K562 (cell line): Measurements from ENCODE around the gene GLB1L. TPM values are rescaled to one million over a fixed set of nuclear protein-coding genes. Genes with fewer than 3 reads are reported as not detected.

Experiments used
- ATAC-seq: fragments of 200-7000 bp; cut with Tn5 transposase; 3 replicates; pipeline ENCODE4 v1.9.1; 2020; ENCODE audit warnings: moderate library complexity
- BruUV-seq: library from RNA; stranded (reverse); fragments of 400-500 nt; replicated peaks from 2 replicates; lab custom pipeline; 2021; lab: Mats Ljungman, UMichigan
- CTCF ChIA-PET: fragments of 300-600 bp; formaldehyde crosslinking; extraction: SDS; loops from one replicate; lab custom pipeline; 2021; ENCODE audit warnings: low intra/inter-chr PET ratio; lab: Yijun Ruan, JAX
- POLR2A ChIA-PET: fragments of 300-600, 350-650 bp; sonication (Branson Sonifier 250); formaldehyde crosslinking; extraction: SDS; loops from one replicate; lab custom pipeline; 2021; ENCODE audit warnings: antibody characterized with exemption, inconsistent platforms; lab: Yijun Ruan, JAX
- DNase-seq, 4 experiments: peaks; one replicate each; pipeline versions ENCODE4 v3.0.0 to v3.0.0-alpha.2; 2011 to 2018; ENCODE audit warnings: low spot score in 3 of 4, mixed read lengths in 3 of 4; ENCODE audit errors: extremely low read depth in 1 of 4
- FAIRE-seq: peaks from 2 replicates; lab custom pipeline; 2011; peaks lifted over from hg19 to GRCh38; lab: Jason Lieb, UNC
- H2AFZ ChIP-seq: 2 replicates; pipeline ENCODE4 v1.6.0; 2011; ENCODE audit warnings: low read depth, low read length, control low read depth, inconsistent platforms
- H3K27ac ChIP-seq: fragments of 200-600 bp; 3 replicates; pipeline ENCODE4 v1.8.0; 2011; ENCODE audit warnings: low read depth, mild to moderate bottlenecking, control low read depth, inconsistent platforms, low read length, moderate library complexity, mixed read lengths; ENCODE audit errors: extremely low read depth
- H3K27me3 ChIP-seq, 2 experiments: fragments of 300-600 bp in 1 of 2; 2 replicates in 1 of 2; 3 replicates in 1 of 2; pipeline versions ENCODE4 v1.6.0 to v1.8.0; 2011; ENCODE audit warnings: inconsistent platforms in 2 of 2, low read length in 2 of 2, mild to moderate bottlenecking in 1 of 2, mixed read lengths in 1 of 2, moderate library complexity in 1 of 2; ENCODE audit not compliant: control insufficient read depth in 2 of 2, insufficient read depth in 2 of 2
- H3K36me3 ChIP-seq: fragments of 300-600 bp; 3 replicates; pipeline ENCODE4 v1.8.0; 2011; ENCODE audit warnings: mild to moderate bottlenecking, low read length, inconsistent platforms; ENCODE audit not compliant: control insufficient read depth, insufficient read depth
- H3K4me1 ChIP-seq, 2 experiments: fragments of 200-600 bp in 1 of 2; replicated peaks in 1 of 2; 2 replicates in 1 of 2; 3 replicates in 1 of 2; pipeline versions ENCODE4 v1.5.1 to v1.8.0; 2011; ENCODE audit warnings: inconsistent platforms in 2 of 2, low read length in 2 of 2, mild to moderate bottlenecking in 1 of 2, mixed read lengths in 1 of 2, moderate library complexity in 1 of 2; ENCODE audit not compliant: control insufficient read depth in 2 of 2, insufficient read depth in 2 of 2
- H3K4me2 ChIP-seq: 2 replicates; pipeline ENCODE4 v1.6.1; 2011; ENCODE audit warnings: low read length, control low read depth, inconsistent platforms, mixed read lengths; ENCODE audit not compliant: insufficient read depth
- H3K4me3 ChIP-seq: fragments of 200-600 bp; sonication (generic), shearing (Covaris generic); 2 replicates; pipeline ENCODE4 v1.5.1; 2016; ENCODE audit warnings: control low read depth, inconsistent platforms
- H3K79me2 ChIP-seq: fragments of 200-600 bp; 3 replicates; pipeline ENCODE4 v1.8.0; 2011; ENCODE audit warnings: low read length, inconsistent platforms; ENCODE audit not compliant: control insufficient read depth, insufficient read depth
- H3K9ac ChIP-seq, 2 experiments: 2 replicates each; pipeline versions ENCODE4 v1.6.0 to v1.6.1; 2011; ENCODE audit warnings: low read depth in 2 of 2, low read length in 2 of 2, control low read depth in 1 of 2, inconsistent platforms in 1 of 2, mild to moderate bottlenecking in 1 of 2, mixed read lengths in 1 of 2; ENCODE audit not compliant: insufficient read depth in 1 of 2
- H3K9me1 ChIP-seq: one replicate; pipeline ENCODE4 v1.6.0; 2011; ENCODE audit warnings: inconsistent platforms, mild to moderate bottlenecking, low read length, moderate library complexity; ENCODE audit not compliant: control insufficient read depth, insufficient read depth
- H3K9me3 ChIP-seq: replicated peaks from 2 replicates; pipeline ENCODE4 v1.5.1; 2011; ENCODE audit warnings: low read depth, low read length, inconsistent platforms; ENCODE audit not compliant: control insufficient read depth, insufficient read depth
- H4K20me1 ChIP-seq: replicated peaks from 2 replicates; pipeline ENCODE4 v1.6.1; 2011; ENCODE audit warnings: low read length, inconsistent platforms, mixed read lengths; ENCODE audit not compliant: control insufficient read depth, insufficient read depth
- ESRRA ChIP-seq: fragments of 450-650 bp; IDR thresholded peaks from 2 replicates; pipeline ENCODE4 v1.6.1; 2014; ENCODE audit warnings: low read depth, mild to moderate bottlenecking, moderate library complexity, borderline replicate concordance
- HNRNPLL ChIP-seq: fragments of 200-400 bp; formaldehyde crosslinking; IDR thresholded peaks from 2 replicates; pipeline ENCODE4 v1.6.1; 2017; ENCODE audit warnings: low read length, low read depth, mild to moderate bottlenecking; ENCODE audit not compliant: poor library complexity, severe bottlenecking
- MTA1 ChIP-seq: fragments of 450-650 bp; IDR thresholded peaks from 2 replicates; pipeline ENCODE4 v1.6.1; 2017; ENCODE audit warnings: borderline replicate concordance
- PBX2 ChIP-seq, 2 experiments: IDR thresholded peaks in 1 of 2; conservative IDR thresholded peaks in 1 of 2; 2 replicates each; pipeline ENCODE4 v1.6.1; 2016; ENCODE audit warnings: low read depth in 2 of 2, mild to moderate bottlenecking in 1 of 2, missing compliant biosample characterization in 1 of 2, missing genetic modification characterization in 1 of 2, moderate library complexity in 1 of 2
- POU5F1 ChIP-seq: fragments of 150-350 bp; IDR thresholded peaks from 2 replicates; pipeline ENCODE4 v1.6.1; 2014; ENCODE audit warnings: borderline replicate concordance, low read length, low read depth, mild to moderate bottlenecking; ENCODE audit not compliant: partially characterized antibody
- RBM25 ChIP-seq: fragments of 200-400 bp; formaldehyde crosslinking; IDR thresholded peaks from 2 replicates; pipeline ENCODE4 v1.6.1; 2018; ENCODE audit warnings: low read length, low read depth, moderate library complexity; ENCODE audit not compliant: severe bottlenecking
- SIN3A ChIP-seq, 2 experiments: fragments of 150-350 bp in 1 of 2; IDR thresholded peaks; 2 replicates each; pipeline ENCODE4 v1.6.1; 2011 to 2016; ENCODE audit warnings: borderline replicate concordance in 2 of 2, low read depth in 2 of 2, low read length in 2 of 2, mild to moderate bottlenecking in 2 of 2, moderate library complexity in 2 of 2; ENCODE audit not compliant: control insufficient read depth in 1 of 2
- ZNF766 ChIP-seq: fragments of 200-800 bp; sonication (Bioruptor generic); conservative IDR thresholded peaks from 2 replicates; pipeline ENCODE4 v1.6.1; 2016; ENCODE audit warnings: missing genetic modification characterization, missing compliant biosample characterization
- WGBS: fragments of 100-300 bp; shearing (Covaris generic); methylation state at CpG from one replicate; pipeline ENCODE4 v1.1.6; 2016; ENCODE audit warnings: low coverage, mixed read lengths; ENCODE audit not compliant: insufficient coverage; ENCODE audit errors: missing lambda C conversion rate; 5-methylcytosine and 5-hydroxymethylcytosine counted together
- in situ Hi-C: fragments of 300-500 bp; cut with MboI; formaldehyde crosslinking; loops from 4 replicates; pipeline ENCODE4 v1.15.0; 2018; ENCODE audit warnings: inconsistent platforms, mixed read lengths
- intact Hi-C: fragments of 100-400 bp; cut with micrococcal nuclease; formaldehyde crosslinking; loops from 2 replicates; pipeline ENCODE4 v1.14.2; 2022
- polyA plus RNA-seq, 8 experiments: library from polyadenylated mRNA; depleted of rRNA in 4 of 8; stranded (reverse) in 5 of 8; unstranded in 3 of 8; fragments of >200 nt; fragmentation: Nextera tagmentation in 2 of 8; fragmentation: Illumina TruSeq in 1 of 8; extraction: Ambion mirVana in 2 of 8; extraction: Trizol in 1 of 8; gene quantifications; 2 replicates each; pipeline versions ENCODE4 v1.2.1 to v1.2.3, GENCODE V29; 2011 to 2014; ENCODE audit warnings: inconsistent platforms in 1 of 8, missing spikeins in 1 of 8
- total RNA-seq, 7 experiments: library from RNA; depleted of rRNA in 6 of 7; stranded (reverse); fragments of >200 nt in 6 of 7; fragmentation: Illumina TruSeq in 2 of 7; extraction: Trizol in 2 of 7; gene quantifications; 2 replicates each; pipeline versions ENCODE4 v1.2.1 to v1.2.3, GENCODE V29; 2011 to 2021; ENCODE audit warnings: low replicate concordance in 1 of 7

The GLB1L gene
- total and polyA plus RNA-seq, 9 of the 15 experiments (the other 6 are each of a cell fraction or from before 2014, with no cell fraction given) = 0.42 to 2.9 (median 2.5) TPM

DNA sequence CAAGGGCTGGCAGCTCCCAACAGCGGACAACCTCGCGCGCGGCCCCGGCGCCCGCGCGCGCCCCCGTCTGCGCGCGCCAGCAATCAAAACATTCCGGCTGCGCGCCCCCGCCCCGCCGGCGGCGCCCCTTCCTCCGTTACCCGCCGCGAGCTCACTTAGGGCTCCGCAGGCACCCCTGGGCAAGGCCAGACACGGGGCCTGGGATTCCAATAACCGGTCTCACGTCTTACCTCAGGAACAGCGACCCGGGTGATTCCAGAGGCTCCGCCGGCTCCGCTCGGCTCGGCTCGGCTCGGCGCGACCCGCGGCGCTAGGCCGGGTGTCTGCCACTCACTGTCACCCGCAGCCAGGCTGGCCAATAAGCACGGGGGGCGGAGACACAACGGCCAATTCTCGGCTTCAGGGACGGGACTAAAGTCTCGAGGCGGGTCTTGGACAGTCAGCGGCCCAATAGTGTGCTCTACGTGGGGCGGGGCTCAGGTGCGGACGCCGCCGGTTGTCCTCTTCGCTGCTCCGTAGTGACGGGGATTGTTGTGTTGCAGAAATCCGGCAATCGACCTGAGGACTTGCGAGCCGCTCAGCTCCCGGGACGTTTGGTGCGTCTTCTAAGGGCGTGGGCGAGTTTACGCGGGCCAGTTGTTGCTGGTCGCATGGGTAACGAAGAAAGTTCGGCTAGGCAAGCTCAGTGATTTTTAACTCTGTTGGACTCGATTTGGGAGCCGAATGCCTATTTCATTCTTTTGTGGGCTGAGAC is 15.8 kb downstream of the GLB1L start, which contains the start of the genes ANKZF1 and ATG9A:
TSS of gene ANKZF1 (plus strand) at position 502 of the 754 bp plus-strand sequence. CDS start 452 bp downstream, outside the sequence.
TSS of gene ATG9A (minus strand) at position 332 of the 754 bp plus-strand sequence. CDS start 1,612 bp downstream, outside the sequence.
- H3K9me1 ChIP-seq = no peaks in the 10 kb centered on the region
- no peaks in the 10 kb centered on the region for H3K27me3 ChIP-seq
- H3K4me3 ChIP-seq = peak within 1 kb of the TSS; percentile 90
- intact Hi-C loops (loop anchor here (1.0 to 5.0 kb wide), 4 partner anchors 11 to 68 kb away; partner anchors contain the start of genes ABCB6, GLB1L, STK16 and ZFAND2B), in situ Hi-C loops (no loop called here)
- POLR2A ChIA-PET = interaction anchor here (0.6 to 2.1 kb wide), 11 partner anchors 8 to 59 kb away, joined by 3 to 12 read pairs (median 5); partner anchors contain the start of genes ABCB6, GLB1L, STK16 and ZFAND2B
- no peaks in the 10 kb centered on the region for H3K9me3 ChIP-seq
- DNase-seq = peak; percentile 84 to 97 (median 90)
- peak within 1 kb of the TSS; percentile 98 for H3K4me2 ChIP-seq
- no TSS peak for BruUV-seq
- H3K27ac ChIP-seq = peak within 1 kb of the TSS; percentile 90
- no peaks in the 10 kb centered on the region for H4K20me1 ChIP-seq
- CTCF ChIA-PET = no interaction called here
- peaks cover 13 to 16% of the 10 kb centered on the region in 2 experiments; a peak in 4 of 5 replicates for H3K4me1 ChIP-seq
- H3K79me2 ChIP-seq = peaks cover 52% of the 10 kb centered on the region
- FAIRE-seq = peak; percentile 99
- peak; percentile 98 for ATAC-seq
- peak within 1 kb of the TSS; percentile 91 for H2AFZ ChIP-seq
- WGBS = under 1% methylated on average over 49 of the region's 80 CpGs
- peaks cover 61% of the 10 kb centered on the region for H3K36me3 ChIP-seq
- H3K9ac ChIP-seq = peak within 1 kb of the TSS; percentile 96 to 97
- TF ChIP-seq RBM25 (peak; percentile 93), POU5F1 (peak; percentile 74), ESRRA (no peak), ZNF766 (CRISPR knock-in tag) (peak; percentile 94), PBX2 (CRISPR knock-in tag; IDR thresholded peaks at IDR 0.05; ENCODE audit: low read depth) (peak; percentile 87), PBX2 (tag; conservative IDR thresholded peaks at IDR 0.05; ENCODE audit: low read depth) (peak; percentile 99), HNRNPLL (peak; percentile 62), MTA1 (no peak), SIN3A (IDR thresholded peaks at IDR 0.05; ENCODE audit: borderline replicate concordance in 2 of 2, control insufficient read depth in 1 of 2, low read depth in 2 of 2, low read length in 2 of 2) (peak; percentile 42 to 45; a peak in 2 of 4 replicates)
